Naive thymus-derived CD4-positive, alpha-beta T cell (primary cell): ENCODE data around the gene PPP1CA. TPM values are rescaled to one million over a fixed set of nuclear protein-coding genes. Genes with fewer than 3 reads are reported as not detected.

Experiments used
- ATAC-seq: fragments of 150-1000 bp; cut with Tn5 transposase; 2 replicates; pipeline ENCODE4 v1.10.0; 2021; ENCODE audit warnings: mild to moderate bottlenecking, moderate library complexity
- CTCF ChIA-PET: fragments of 350-600 bp; sonication (Branson Sonifier 250); formaldehyde crosslinking; loops from one replicate; lab custom pipeline; 2021; ENCODE audit warnings: antibody characterized with exemption; lab: Charles Lee
- POLR2A ChIA-PET: fragments of 350-600 bp; sonication (Branson Sonifier 250); formaldehyde crosslinking; loops from one replicate; lab custom pipeline; 2021; ENCODE audit warnings: antibody characterized with exemption, inconsistent platforms; lab: Charles Lee
- DNase-seq, 9 donors: peaks; one replicate each; pipeline versions ENCODE4 v3.0.0 to v3.0.0-alpha.2; 2020 to 2022; ENCODE audit warnings: mixed read lengths in 1 of 9
- H3K27ac ChIP-seq: one replicate; pipeline ENCODE4 v1.7.0; 2013; ENCODE audit warnings: mild to moderate bottlenecking, low read depth, low read length, moderate library complexity
- H3K27me3 ChIP-seq, 2 donors: one replicate each; pipeline ENCODE4 v1.7.0; 2013; ENCODE audit warnings: low read length in 2 of 2, mild to moderate bottlenecking in 2 of 2, moderate library complexity in 2 of 2; ENCODE audit not compliant: control insufficient read depth in 2 of 2, insufficient read depth in 2 of 2
- H3K36me3 ChIP-seq, 3 experiments: 1 replicate in 2 of 3; 2 replicates in 1 of 3; pipeline ENCODE4 v1.7.0; 2013; ENCODE audit warnings: low read length in 3 of 3, mild to moderate bottlenecking in 3 of 3, moderate library complexity in 1 of 3; ENCODE audit not compliant: insufficient read depth in 3 of 3, control insufficient read depth in 2 of 3
- H3K4me1 ChIP-seq, 2 donors: one replicate each; pipeline ENCODE4 v1.7.0; 2013; ENCODE audit warnings: low read length in 2 of 2, mild to moderate bottlenecking in 2 of 2, moderate library complexity in 1 of 2; ENCODE audit not compliant: control insufficient read depth in 2 of 2, insufficient read depth in 2 of 2
- H3K4me3 ChIP-seq: 2 replicates; pipeline ENCODE4 v1.7.0; 2013; ENCODE audit warnings: mild to moderate bottlenecking, low read length
- H3K9me3 ChIP-seq, 3 experiments: 1 replicate in 2 of 3; 2 replicates in 1 of 3; pipeline ENCODE4 v1.7.0; 2013; ENCODE audit warnings: low read length in 3 of 3; ENCODE audit not compliant: control insufficient read depth in 2 of 3
- H3K27ac Mint-ChIP-seq, 9 donors: one replicate each; pipeline ENCODE4 v1.8.0; 2020 to 2022; ENCODE audit warnings: mixed read lengths in 9 of 9, mild to moderate bottlenecking in 8 of 9, moderate library complexity in 5 of 9, inconsistent platforms in 2 of 9
- H3K27me3 Mint-ChIP-seq, 5 donors: one replicate each; pipeline ENCODE4 v1.8.0; 2021 to 2022; ENCODE audit warnings: mixed read lengths in 5 of 5, mild to moderate bottlenecking in 1 of 5
- H3K36me3 Mint-ChIP-seq, 5 donors: one replicate each; pipeline ENCODE4 v1.8.0; 2020 to 2022; ENCODE audit warnings: mixed read lengths in 5 of 5, mild to moderate bottlenecking in 3 of 5, inconsistent platforms in 1 of 5
- H3K4me1 Mint-ChIP-seq, 7 donors: one replicate each; pipeline ENCODE4 v1.8.0; 2020 to 2022; ENCODE audit warnings: mixed read lengths in 7 of 7, mild to moderate bottlenecking in 3 of 7, inconsistent platforms in 1 of 7
- H3K4me3 Mint-ChIP-seq, 10 donors: one replicate each; pipeline ENCODE4 v1.8.0; 2020 to 2022; ENCODE audit warnings: mild to moderate bottlenecking in 10 of 10, mixed read lengths in 10 of 10, moderate library complexity in 6 of 10, inconsistent platforms in 2 of 10
- H3K9me3 Mint-ChIP-seq, 11 donors: one replicate each; pipeline ENCODE4 v1.8.0; 2020 to 2022; ENCODE audit warnings: mixed read lengths in 11 of 11, mild to moderate bottlenecking in 4 of 11, inconsistent platforms in 1 of 11, moderate library complexity in 1 of 11
- intact Hi-C, 2 donors: fragments of 100-400 bp; cut with micrococcal nuclease; formaldehyde crosslinking; loops; one replicate each; pipeline ENCODE4 v1.15.1; 2023
- polyA plus RNA-seq, 2 donors: library from polyadenylated mRNA; unstranded; fragments of 300-500 nt; fragmentation: Illumina TruSeq; gene quantifications; one replicate each; pipeline ENCODE4 v1.2.3, GENCODE V29; 2021
- total RNA-seq, 6 experiments: library from RNA in 5 of 6; stranded (reverse) in 5 of 6; gene quantifications; 1 replicate in 5 of 6; 2 replicates in 1 of 6; pipeline ENCODE4 v1.2.3 and lab custom pipeline; 2021 to 2026

The PPP1CA gene
- total and polyA plus RNA-seq, 7 experiments from 2014 or later, result 83.0 to 363 (median 150) TPM

DNA sequence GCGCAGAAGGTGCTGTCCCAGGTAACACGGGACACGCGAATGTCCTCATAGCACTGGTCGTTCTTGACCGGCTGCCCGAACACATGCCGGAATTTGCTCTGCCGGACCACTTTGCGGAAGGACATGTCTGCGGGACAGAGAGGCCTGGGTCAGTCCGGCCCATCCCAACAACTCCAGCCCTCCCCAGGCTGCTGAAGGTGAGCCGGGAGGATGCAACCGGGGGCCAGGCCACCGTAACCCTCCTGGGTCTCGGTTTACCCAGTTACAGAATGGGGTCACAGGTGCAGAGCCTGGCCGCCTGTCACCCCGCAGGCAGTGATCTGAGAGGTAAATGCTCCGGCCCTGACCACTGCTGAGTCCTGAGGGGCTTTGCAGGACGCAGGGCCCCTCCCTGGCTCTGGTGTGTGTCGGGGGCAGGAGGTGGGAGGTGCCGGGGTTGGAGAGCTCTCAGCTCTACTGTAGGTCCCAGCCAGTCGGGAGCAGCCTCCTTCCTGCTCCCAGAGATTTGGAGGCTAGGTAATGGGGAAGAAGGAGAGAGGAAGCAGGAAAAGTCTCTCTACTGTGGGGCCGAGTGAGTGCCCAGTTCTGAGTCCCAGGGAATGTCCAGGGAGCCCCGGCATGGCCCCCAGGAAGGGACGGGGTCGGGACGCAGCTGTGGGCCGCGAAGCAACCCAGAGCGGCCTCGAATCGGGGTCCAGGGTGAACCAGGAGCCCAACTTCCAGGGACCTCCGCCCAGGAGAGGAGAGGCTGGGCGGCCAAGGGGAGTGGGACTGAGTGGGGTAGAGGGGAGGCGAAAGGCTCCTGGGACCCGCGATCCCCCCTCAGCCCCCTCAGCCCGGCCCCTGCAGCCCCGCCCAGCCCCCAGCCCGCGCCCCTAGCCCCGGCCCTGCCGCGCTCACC lies 41.1 kb upstream of the PPP1CA start:
- H3K4me3 ChIP-seq, result no peak overlapping the region
- no peaks in the 10 kb centered on the region for H3K27me3 ChIP-seq
- no peak for DNase-seq
- no peak for ATAC-seq
- peaks cover 51 to 77% of the 10 kb centered on the region in 2 donors for H3K4me1 ChIP-seq
- CTCF ChIA-PET, result no interaction called here
- POLR2A ChIA-PET, result interaction anchor here (0.8 to 11.9 kb wide), 6 partner anchors 9 to 97 kb away, joined by 3 to 206 read pairs (median 7); partner anchors contain the start of genes CABP4, GPR152, RPS6KB2 and TMEM134
- H3K36me3 Mint-ChIP-seq, result peaks cover 0 to 27% (median 0%) of the 10 kb centered on the region in 5 donors
- peaks cover 0 to 1% (median 0%) of the 10 kb centered on the region in 11 donors for H3K9me3 Mint-ChIP-seq
- H3K27ac Mint-ChIP-seq, result peak overlapping the region; percentile 84 to 95 (median 90)
- peak overlapping the region; percentile 55 to 99 (median 63) for H3K4me3 Mint-ChIP-seq
- peak overlapping the region; percentile 85 for H3K27ac ChIP-seq
- H3K36me3 ChIP-seq, result peaks cover 0 to under 1% (median 0%) of the 10 kb centered on the region in 3 experiments
- H3K4me1 Mint-ChIP-seq, result peaks cover 57 to 87% (median 72%) of the 10 kb centered on the region in 7 donors
- H3K27me3 Mint-ChIP-seq, result no peaks in the 10 kb centered on the region
- no peaks in the 10 kb centered on the region for H3K9me3 ChIP-seq
- intact Hi-C loops, result loop anchor here in 1 of 2 donors (1.0 kb wide), 2 partner anchors 14 to 27 kb away; partner anchors contain the start of genes RPS6KB2 and TMEM134

DNA sequence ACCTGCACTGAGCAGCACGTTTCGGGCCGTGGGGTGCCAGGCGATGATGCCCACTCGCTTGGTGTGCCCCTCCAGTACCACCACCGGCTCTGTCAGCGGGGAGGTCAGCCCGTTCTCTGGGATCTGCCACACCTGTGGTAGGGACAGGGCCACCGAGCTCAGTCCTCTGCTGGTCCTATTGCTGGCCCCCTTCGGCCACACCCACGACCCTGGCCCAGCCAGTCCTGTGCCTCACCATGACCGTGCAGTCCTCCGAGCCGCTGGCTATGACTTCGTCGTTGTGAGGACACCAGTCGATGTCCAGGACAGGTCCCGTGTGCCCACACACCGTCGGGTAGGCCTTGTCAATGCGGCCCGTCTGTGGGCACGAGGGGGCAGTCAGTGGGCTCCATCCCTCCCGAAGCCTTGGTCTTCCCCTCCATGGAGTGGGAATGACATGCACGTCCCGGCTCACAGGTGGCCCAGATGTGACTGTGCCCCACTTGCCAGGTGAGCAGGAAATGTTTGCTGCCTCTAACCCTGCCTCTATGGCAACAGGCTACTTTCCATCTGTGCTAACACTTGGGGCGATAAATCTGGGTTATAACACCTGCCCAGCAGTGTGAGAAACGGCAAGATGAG lies 40.2 kb upstream of the PPP1CA start:
- CTCF ChIA-PET, result interaction anchor here (5.9 kb wide), 1 partner anchor 40 kb away, joined by 37 read pairs; the partner anchor contains the start of genes PPP1CA and TBC1D10C
- peaks cover 0 to 7% (median 0%) of the 10 kb centered on the region in 3 experiments for H3K36me3 ChIP-seq
- peaks cover 0 to 1% (median 0%) of the 10 kb centered on the region in 11 donors for H3K9me3 Mint-ChIP-seq
- peak overlapping the region; percentile 85 for H3K27ac ChIP-seq
- no peaks in the 10 kb centered on the region for H3K27me3 ChIP-seq
- POLR2A ChIA-PET, result interaction anchor here (0.8 to 31.8 kb wide), 9 partner anchors 10 to 96 kb away, joined by 3 to 1530 read pairs (median 66); partner anchors contain the start of genes AIP, CABP4, CARNS1 and GPR152
- H3K9me3 ChIP-seq, result no peaks in the 10 kb centered on the region
- intact Hi-C loops, result loop anchor here in 1 of 2 donors (1.0 kb wide), 2 partner anchors 14 to 27 kb away; partner anchors contain the start of genes RPS6KB2 and TMEM134
- H3K4me1 ChIP-seq, result peaks cover 44 to 68% of the 10 kb centered on the region in 2 donors
- H3K4me1 Mint-ChIP-seq, result peaks cover 53 to 79% (median 66%) of the 10 kb centered on the region in 7 donors
- H3K36me3 Mint-ChIP-seq, result peaks cover 0 to 33% (median 0%) of the 10 kb centered on the region in 5 donors
- H3K27ac Mint-ChIP-seq, result peak overlapping the region; percentile 84 to 95 (median 90)
- DNase-seq (peak in 6 of 9 donors; percentile 43 to 61 (median 52)), ATAC-seq (no peak)
- no peaks in the 10 kb centered on the region for H3K27me3 Mint-ChIP-seq
- H3K4me3 ChIP-seq, result no peak overlapping the region
- peak overlapping the region; percentile 13 to 99 (median 61) for H3K4me3 Mint-ChIP-seq

- Histone ChIP-seq H3K27me3 (no peaks in the 10 kb centered on the region), H3K36me3 (peaks cover 0 to 8% (median 0%) of the 10 kb centered on the region in 3 experiments), H3K9me3 (no peaks in the 10 kb centered on the region), H3K4me1 (peaks cover 41 to 64% of the 10 kb centered on the region in 2 donors), H3K4me3 (no peak overlapping the region), H3K27ac (peak overlapping the region; percentile 85)
- DNase-seq (peak in 2 of 9 donors; percentile 24 to 25), ATAC-seq (no peak)
- Mint-ChIP-seq H3K27me3 (no peaks in the 10 kb centered on the region), H3K4me3 (peak overlapping the region in 9 of 10 donors; percentile 19 to 99 (median 56)), H3K36me3 (peaks cover 0 to 39% (median 0%) of the 10 kb centered on the region in 5 donors), H3K27ac (peak overlapping the region; percentile 75 to 97 (median 93)), H3K4me1 (peaks cover 51 to 79% (median 64%) of the 10 kb centered on the region in 7 donors), H3K9me3 (peaks cover 0 to 1% (median 0%) of the 10 kb centered on the region in 11 donors)
- CTCF ChIA-PET, result interaction anchor here (5.9 kb wide), 1 partner anchor 39 kb away, joined by 37 read pairs; the partner anchor contains the start of genes PPP1CA and TBC1D10C
- POLR2A ChIA-PET, result interaction anchor here (0.8 to 31.8 kb wide), 12 partner anchors 11 to 95 kb away, joined by 3 to 1530 read pairs (median 29); partner anchors contain the start of genes AIP, CABP4, CARNS1 and GPR152
- intact Hi-C loops, result no loop called here
Measured at GRCh38 chr11:67441098-67441563, 39.5 kb upstream of the PPP1CA start.

DNA sequence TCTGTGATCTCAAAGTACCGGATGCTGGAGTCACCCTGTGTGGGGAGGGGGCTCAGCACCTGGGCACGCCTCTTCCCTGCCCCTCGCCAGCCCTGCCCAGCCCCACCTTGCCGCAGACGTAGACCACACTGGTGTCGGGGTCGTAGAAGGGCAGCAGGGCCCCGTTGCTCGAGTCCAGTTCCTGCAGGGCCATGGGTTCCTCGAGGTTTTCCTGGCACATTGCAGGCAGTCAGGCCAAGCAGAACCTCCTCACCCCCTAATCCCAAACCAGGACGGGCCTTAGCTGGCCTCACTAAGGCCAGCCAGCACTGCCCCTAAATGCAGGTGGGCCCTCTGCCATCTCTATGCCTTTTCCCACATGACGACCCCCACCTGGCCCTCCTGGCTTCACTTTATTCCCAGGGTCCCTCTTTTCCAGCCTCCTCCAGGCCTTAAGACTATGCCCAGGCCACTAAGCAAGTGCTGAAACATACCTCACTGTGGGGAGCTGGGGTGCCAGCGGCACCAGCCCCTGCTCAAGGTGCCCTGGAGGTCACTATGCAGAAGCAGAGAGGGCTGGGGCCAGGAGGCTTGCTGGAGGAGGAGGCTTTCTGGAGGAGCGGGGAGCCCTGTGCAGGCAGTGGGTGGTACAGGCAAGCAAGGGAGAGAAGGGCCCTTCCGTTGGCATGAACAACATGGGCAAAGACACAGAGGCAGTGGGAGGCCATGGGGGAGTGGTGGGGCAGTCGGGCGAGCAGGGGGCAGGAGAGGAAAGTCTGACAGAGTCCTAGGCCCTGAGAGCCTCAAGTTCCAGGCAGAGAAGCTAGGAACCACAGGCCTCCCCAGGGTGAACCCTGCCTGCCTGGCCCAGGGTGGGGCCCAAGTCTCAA lies 38.8 kb upstream of the PPP1CA start:
- H3K36me3 Mint-ChIP-seq, result peaks cover 0 to 39% (median 0%) of the 10 kb centered on the region in 5 donors
- H3K4me1 Mint-ChIP-seq, result peaks cover 45 to 77% (median 60%) of the 10 kb centered on the region in 7 donors
- Histone ChIP-seq H3K36me3 (peaks cover 0 to 14% (median under 1%) of the 10 kb centered on the region in 3 experiments), H3K4me1 (peaks cover 38 to 64% of the 10 kb centered on the region in 2 donors), H3K27ac (peak overlapping the region; percentile 85), H3K9me3 (no peaks in the 10 kb centered on the region), H3K4me3 (peak overlapping the region; percentile 100), H3K27me3 (no peaks in the 10 kb centered on the region)
- CTCF ChIA-PET, result interaction anchor here (5.9 kb wide), 1 partner anchor 38 kb away, joined by 37 read pairs; the partner anchor contains the start of genes PPP1CA and TBC1D10C
- peak overlapping the region; percentile 85 to 99 (median 97) for H3K4me3 Mint-ChIP-seq
- H3K27me3 Mint-ChIP-seq, result no peaks in the 10 kb centered on the region
- H3K9me3 Mint-ChIP-seq, result peaks cover 0 to 1% (median 0%) of the 10 kb centered on the region in 11 donors
- intact Hi-C loops, result no loop called here
- POLR2A ChIA-PET, result interaction anchor here (1.1 to 31.8 kb wide), 12 partner anchors 10 to 95 kb away, joined by 3 to 1530 read pairs (median 36); partner anchors contain the start of genes AIP, CABP4, CARNS1 and GPR152
- peak overlapping the region; percentile 90 to 97 (median 93) for H3K27ac Mint-ChIP-seq
- DNase-seq, result peak in 1 of 9 donors; percentile 28
- ATAC-seq, result no peak
